Sigmoid colon (tissue), 4 donors: Measurements from ENCODE around the gene STK24.

Experiments
- CTCF ChIP-seq, 4 experiments: fragments of 450-650 bp in 3 of 4; fragments of 200-600 bp in 1 of 4; IDR thresholded peaks; one replicate each; pipeline ENCODE4 v1.5.1; 2016 to 2019; ENCODE audit warnings: antibody characterized with exemption in 4 of 4, mild to moderate bottlenecking in 3 of 4, moderate library complexity in 2 of 4
- EP300 ChIP-seq, 4 donors: sonication (generic); formaldehyde crosslinking; IDR thresholded peaks; one replicate each; pipeline ENCODE4 v1.6.1; 2017; ENCODE audit warnings: antibody characterized with exemption in 4 of 4
- POLR2A ChIP-seq, 2 donors: fragments of 450-650 bp; IDR thresholded peaks; one replicate each; pipeline ENCODE4 v1.6.1; 2016; ENCODE audit warnings: antibody characterized with exemption in 2 of 2, mild to moderate bottlenecking in 2 of 2, moderate library complexity in 2 of 2

- TF ChIP-seq CTCF (IDR thresholded peaks at IDR 0.05): no peak
- no peak for TF ChIP-seq POLR2A (IDR thresholded peaks at IDR 0.05)
- TF ChIP-seq EP300 (IDR thresholded peaks at IDR 0.05): no peak
Measured at GRCh38 chr13:98619556-98619955, 42.6 kb upstream of the STK24 start.
